Tibial nerve (tissue), 3 donors: ENCODE data around the gene CNKSR1.

ENCODE experiments used
- POLR2A ChIP-seq, 2 donors: fragments of 450-650 bp; IDR thresholded peaks; one replicate each; pipeline ENCODE4 v1.6.1; 2017; ENCODE audit warnings: antibody characterized with exemption in 2 of 2, mild to moderate bottlenecking in 2 of 2, moderate library complexity in 2 of 2
- TF ChIP-seq, protein P1 (sequence below), 5 experiments: fragments of 200-600 bp in 3 of 5; fragments of 450-650 bp in 2 of 5; sonication (generic) in 3 of 5; IDR thresholded peaks; one replicate each; pipeline ENCODE4 v1.5.1; 2016 to 2019; ENCODE audit warnings: antibody characterized with exemption in 5 of 5, mild to moderate bottlenecking in 3 of 5, moderate library complexity in 2 of 5

DNA sequence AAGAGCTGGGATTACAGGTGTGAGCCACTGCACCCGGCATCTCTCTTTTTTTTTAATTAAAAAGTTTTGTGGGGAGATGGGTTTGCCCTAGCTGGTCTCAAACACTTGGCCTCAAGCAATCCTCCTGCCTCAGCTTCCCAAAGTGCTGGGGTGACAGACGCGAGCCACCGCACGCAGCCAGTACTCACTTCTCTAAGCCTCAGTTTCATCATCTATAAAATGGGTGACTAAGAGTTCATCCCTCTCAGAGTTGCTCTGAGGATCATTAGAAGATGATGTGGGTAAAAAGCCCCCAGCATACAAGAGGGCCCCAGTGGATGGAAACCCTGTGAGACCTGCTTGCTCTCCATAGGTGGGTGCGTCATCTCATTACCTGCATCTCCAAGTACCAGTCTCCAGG lies 10.6 kb downstream of the CNKSR1 start:
- no peak for TF ChIP-seq POLR2A (IDR thresholded peaks at IDR 0.05)
- TF ChIP-seq, protein P1, sequence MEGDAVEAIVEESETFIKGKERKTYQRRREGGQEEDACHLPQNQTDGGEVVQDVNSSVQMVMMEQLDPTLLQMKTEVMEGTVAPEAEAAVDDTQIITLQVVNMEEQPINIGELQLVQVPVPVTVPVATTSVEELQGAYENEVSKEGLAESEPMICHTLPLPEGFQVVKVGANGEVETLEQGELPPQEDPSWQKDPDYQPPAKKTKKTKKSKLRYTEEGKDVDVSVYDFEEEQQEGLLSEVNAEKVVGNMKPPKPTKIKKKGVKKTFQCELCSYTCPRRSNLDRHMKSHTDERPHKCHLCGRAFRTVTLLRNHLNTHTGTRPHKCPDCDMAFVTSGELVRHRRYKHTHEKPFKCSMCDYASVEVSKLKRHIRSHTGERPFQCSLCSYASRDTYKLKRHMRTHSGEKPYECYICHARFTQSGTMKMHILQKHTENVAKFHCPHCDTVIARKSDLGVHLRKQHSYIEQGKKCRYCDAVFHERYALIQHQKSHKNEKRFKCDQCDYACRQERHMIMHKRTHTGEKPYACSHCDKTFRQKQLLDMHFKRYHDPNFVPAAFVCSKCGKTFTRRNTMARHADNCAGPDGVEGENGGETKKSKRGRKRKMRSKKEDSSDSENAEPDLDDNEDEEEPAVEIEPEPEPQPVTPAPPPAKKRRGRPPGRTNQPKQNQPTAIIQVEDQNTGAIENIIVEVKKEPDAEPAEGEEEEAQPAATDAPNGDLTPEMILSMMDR (IDR thresholded peaks at IDR 0.05): no peak
